Kidney epithelial cell (primary cell): ENCODE measurements around the gene NT5DC1. TPM values are rescaled to one million over a fixed set of nuclear protein-coding genes. Genes with fewer than 3 reads are reported as not detected.

ENCODE experiments used
- DNase-seq: peaks from one replicate; pipeline ENCODE4 v3.0.0-alpha.2; 2010; ENCODE audit warnings: low read depth
- H3K27me3 ChIP-seq: 2 replicates; pipeline ENCODE4 v1.6.0; 2011; ENCODE audit warnings: low read length; ENCODE audit not compliant: control insufficient read depth, insufficient read depth
- H3K36me3 ChIP-seq: 2 replicates; pipeline ENCODE4 v1.5.1; 2011; ENCODE audit warnings: low read length; ENCODE audit not compliant: control insufficient read depth, insufficient read depth
- H3K4me3 ChIP-seq: 2 replicates; pipeline ENCODE4 v1.5.1; 2011; ENCODE audit warnings: low read depth, mild to moderate bottlenecking, control low read depth, low read length
- CTCF ChIP-seq: IDR thresholded peaks from 2 replicates; pipeline ENCODE4 v1.5.1; 2011; ENCODE audit warnings: mild to moderate bottlenecking, moderate library complexity, low read length, control low read depth, inconsistent platforms; ENCODE audit not compliant: insufficient read depth, poor library complexity, severe bottlenecking
- total RNA-seq: library from RNA; depleted of rRNA; stranded (reverse); fragments of >200 nt; gene quantifications from 2 replicates; pipeline ENCODE4 v1.2.3, GENCODE V29; 2015

NT5DC1 gene
- total RNA-seq, 1 donor from 2014 or later: 19.3 TPM

DNA sequence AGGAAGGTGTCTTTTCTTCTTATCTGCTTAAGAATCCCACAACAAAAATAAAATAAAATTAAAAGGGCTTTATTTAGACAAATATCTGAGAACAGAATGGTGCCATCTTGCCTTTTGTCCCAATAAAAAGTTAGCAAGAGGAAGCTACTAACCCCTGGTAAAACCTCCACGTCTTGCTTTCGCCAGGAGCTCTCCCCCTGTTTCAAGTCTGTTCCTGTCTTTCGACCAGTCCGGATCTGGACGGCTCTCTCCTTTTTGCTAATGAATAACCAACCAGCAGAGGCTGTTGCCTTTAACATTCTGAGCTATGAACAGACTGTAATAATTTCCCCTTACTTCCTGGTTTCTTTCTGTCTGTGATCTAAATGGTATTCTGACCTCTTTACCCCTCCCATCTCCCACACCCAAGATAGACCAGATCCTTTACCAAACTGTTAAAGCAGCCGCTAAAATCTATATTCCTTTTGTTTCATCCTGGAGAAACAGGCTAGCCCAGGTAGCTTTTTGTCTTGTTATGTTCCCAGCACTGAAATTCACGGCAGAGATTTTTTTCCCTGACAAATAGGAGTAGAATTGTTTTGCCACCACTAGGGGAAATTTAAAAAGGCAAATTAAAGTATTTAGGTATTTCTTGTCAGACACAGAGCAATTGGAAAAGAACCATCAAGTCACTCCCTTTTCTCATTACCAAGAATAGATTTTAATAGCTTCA lies 39.9 kb upstream of the NT5DC1 start, which contains the start of gene FRK:
TSS of gene FRK (minus strand) at position 320 of the 712 bp plus-strand sequence. CDS start 580 bp downstream, outside the sequence.
- peak; percentile 61 for DNase-seq
- peak within 1 kb of the TSS; percentile 39 for H3K4me3 ChIP-seq
- TF ChIP-seq CTCF: no peak
- no peaks in the 10 kb centered on the region for H3K27me3 ChIP-seq
- H3K36me3 ChIP-seq: no peaks in the 10 kb centered on the region

DNA sequence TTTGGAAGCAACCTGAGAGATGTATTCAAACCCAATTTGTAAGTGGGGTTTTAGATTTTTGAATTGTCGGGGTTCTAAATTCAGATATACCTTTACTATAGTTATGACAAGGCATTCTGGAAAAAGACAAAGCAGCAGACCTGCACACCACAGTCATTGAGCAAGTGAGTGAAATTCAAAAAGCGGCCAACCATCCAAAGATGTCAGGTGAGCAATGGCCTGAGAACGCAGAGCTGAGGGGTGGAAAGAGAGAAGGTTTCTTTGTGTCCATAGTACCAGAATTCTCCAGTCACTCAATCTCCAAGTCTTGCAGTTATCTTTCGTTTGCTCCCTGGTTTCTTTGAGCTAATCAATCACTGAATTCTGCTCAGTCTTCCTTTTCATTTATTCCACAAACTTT lies 38.2 kb upstream of the NT5DC1 start:
- no peak for DNase-seq
- no peak overlapping the region for H3K4me3 ChIP-seq
- TF ChIP-seq CTCF: no peak
- H3K27me3 ChIP-seq: no peaks in the 10 kb centered on the region
- H3K36me3 ChIP-seq: no peaks in the 10 kb centered on the region

DNA sequence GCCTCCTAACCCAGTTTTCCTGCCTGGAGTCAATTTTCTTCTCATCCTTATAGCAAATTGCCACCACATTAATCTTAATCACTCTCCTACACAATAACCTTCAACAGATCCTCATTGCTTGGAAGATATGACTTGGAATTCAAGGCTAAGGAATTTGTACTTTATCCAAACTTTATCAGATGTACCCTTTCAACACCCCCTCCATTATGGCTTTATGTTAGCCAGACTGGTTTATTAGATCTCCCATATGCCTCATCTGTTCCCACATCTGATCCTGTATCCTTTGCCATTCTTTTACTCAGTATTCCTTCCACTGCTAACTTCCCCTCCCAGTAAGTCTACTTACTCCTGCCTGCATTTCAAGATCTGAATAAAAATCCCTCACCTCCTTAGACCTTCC lies 36.0 kb upstream of the NT5DC1 start:
- H3K27me3 ChIP-seq: no peaks in the 10 kb centered on the region
- DNase-seq: no peak
- H3K4me3 ChIP-seq: no peak overlapping the region
- TF ChIP-seq CTCF: no peak
- no peaks in the 10 kb centered on the region for H3K36me3 ChIP-seq

- Histone ChIP-seq H3K27me3 (no peaks in the 10 kb centered on the region), H3K36me3 (no peaks in the 10 kb centered on the region)
- no peak for DNase-seq
These were observed 33.9 kb upstream of the NT5DC1 start for GRCh38 chr6:116066789-116067188.

GRCh38 chr6:116070101-116070500 lies 30.6 kb upstream of the NT5DC1 start:
- DNase-seq: no peak
- no peak for TF ChIP-seq CTCF
- Histone ChIP-seq H3K4me3 (no peak overlapping the region), H3K36me3 (no peaks in the 10 kb centered on the region), H3K27me3 (no peaks in the 10 kb centered on the region)

More at GRCh38 chr6:116066789-116067188, 33.9 kb upstream of the NT5DC1 start:
- TF ChIP-seq CTCF: no peak
- no peak overlapping the region for H3K4me3 ChIP-seq

DNA sequence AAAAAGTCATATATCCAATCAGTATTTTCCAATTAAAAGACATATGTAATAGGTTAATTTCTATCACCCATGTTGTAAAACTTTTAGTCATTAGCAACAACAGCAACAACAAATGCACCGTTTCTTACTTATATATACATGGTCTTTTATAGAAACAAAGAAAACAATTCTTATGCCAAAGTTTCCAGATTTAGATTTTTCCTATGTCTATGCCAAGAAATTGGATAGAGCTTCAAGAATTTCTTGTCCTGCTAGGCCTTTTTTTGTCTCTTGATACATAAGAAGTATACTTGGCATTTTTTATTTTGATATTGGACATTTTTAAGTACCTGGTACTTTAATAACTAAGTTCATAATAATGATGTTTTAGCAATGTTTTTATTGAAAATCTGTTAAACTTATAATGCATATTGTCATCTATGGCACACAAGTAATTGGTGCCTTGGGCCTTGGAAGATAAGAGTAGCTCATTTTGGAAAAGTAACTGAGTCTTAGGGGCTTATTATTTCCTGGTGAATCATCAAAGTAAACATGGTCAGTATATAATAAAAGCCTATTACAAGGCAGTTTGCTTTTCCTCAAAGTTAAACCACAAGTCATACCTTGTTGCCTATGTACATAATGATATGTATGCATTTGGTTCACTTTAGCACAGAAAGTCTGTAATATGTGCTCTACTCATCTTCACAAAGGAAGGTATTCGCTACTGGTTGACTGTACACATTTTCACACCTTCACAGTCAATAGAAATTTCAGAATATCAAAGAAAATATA lies 29.9 kb upstream of the NT5DC1 start:
- TF ChIP-seq CTCF: no peak
- Histone ChIP-seq H3K36me3 (no peaks in the 10 kb centered on the region), H3K4me3 (no peak overlapping the region), H3K27me3 (no peaks in the 10 kb centered on the region)
- DNase-seq: no peak
